ENCODE results near the gene DRC1.

The DRC1 gene

DNA sequence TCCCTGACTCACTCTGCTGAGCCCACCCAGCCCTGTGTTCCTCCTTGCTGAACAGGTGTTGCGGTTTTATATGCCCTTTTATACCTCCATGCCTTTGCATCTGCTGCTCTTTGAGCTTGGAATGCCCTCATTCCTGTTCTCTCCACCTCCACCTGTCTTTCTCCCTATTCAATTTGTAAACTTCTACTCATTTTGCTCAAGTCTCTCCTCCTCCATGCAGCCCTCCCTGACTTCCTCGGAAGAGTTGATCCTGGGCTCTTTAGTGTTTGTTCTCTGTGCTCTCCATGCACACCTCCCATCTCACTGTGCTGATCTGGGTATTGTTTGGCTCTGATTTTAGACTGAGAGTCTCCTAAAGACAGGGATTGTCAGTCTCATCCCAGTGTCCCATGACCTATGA lies 83.4 kb downstream of the DRC1 start:
- Mint-ChIP-seq H3K36me3 (ENCODE audit: low read depth) (no peaks in the 10 kb centered on the region), H3K4me1 (ENCODE audit: low read depth) (peaks cover 5% of the 10 kb centered on the region), H3K27ac (no peak overlapping the region), H3K4me3 (no peak overlapping the region), H3K27me3 (ENCODE audit: low read depth) (no peaks in the 10 kb centered on the region), H3K9me3 (no peaks in the 10 kb centered on the region)
- no peak for DNase-seq (ENCODE audit: low spot score)

DNA sequence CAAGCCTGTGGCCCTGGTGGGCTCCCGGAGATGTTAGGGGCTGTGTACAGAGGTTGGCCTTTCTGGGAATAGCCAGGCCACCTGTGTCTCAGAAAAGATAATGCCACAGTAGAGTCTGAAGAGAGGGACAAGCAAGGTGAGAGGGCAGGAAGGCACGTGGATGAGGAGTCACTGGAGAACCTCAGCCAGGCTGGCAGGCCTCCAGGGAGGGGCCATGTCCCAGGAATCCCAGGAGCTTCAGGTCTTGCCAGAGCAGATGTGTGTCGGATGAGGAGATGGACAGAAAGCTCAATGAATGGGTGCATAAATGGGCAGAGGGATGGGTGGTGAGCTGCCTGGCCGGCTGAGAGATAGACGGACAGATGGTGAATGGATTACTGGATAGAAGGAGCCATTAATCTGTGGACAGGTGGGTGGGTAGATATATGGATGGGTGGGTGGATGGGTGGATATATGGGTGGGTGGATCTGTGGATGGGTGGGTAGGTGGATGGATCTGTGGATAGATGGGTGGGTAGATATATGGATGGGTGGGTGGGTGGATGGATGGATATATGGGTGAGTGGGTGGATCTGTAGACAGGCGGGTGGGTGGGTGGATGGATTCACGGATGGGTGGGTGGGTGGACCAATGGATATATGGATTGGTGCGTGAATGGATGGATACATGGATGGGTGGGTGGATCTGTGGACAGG lies 84.2 kb downstream of the DRC1 start:
- Mint-ChIP-seq H3K27me3 (ENCODE audit: low read depth) (no peaks in the 10 kb centered on the region), H3K36me3 (ENCODE audit: low read depth) (no peaks in the 10 kb centered on the region), H3K4me1 (ENCODE audit: low read depth) (peaks cover 5% of the 10 kb centered on the region), H3K27ac (no peak overlapping the region), H3K9me3 (no peaks in the 10 kb centered on the region), H3K4me3 (no peak overlapping the region)
- DNase-seq (ENCODE audit: low spot score) = no peak

DNA sequence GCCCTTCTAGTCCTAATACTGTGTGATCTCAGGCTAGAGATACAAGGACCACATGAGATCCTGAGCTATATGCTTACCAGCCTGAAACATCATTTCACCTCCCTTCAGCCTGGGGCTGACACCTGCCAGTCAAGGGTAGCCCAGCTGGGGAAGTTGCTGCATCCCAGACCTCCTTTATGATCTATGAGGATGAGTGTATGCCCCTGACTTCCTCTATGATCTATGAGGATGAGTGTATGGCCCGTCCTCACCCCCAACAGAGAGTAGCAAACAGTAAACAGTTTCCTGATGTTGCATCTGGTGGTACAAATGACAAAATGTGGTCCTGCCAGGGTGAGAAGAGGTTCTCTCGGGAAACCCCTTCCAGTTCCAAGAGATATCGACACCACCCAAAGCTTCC lies 85.1 kb downstream of the DRC1 start:
- Mint-ChIP-seq H3K36me3 (ENCODE audit: low read depth) (no peaks in the 10 kb centered on the region), H3K27me3 (ENCODE audit: low read depth) (no peaks in the 10 kb centered on the region), H3K4me3 (no peak overlapping the region), H3K4me1 (ENCODE audit: low read depth) (peaks cover 5% of the 10 kb centered on the region), H3K27ac (no peak overlapping the region), H3K9me3 (no peaks in the 10 kb centered on the region)
- no peak for DNase-seq (ENCODE audit: low spot score)

DNA sequence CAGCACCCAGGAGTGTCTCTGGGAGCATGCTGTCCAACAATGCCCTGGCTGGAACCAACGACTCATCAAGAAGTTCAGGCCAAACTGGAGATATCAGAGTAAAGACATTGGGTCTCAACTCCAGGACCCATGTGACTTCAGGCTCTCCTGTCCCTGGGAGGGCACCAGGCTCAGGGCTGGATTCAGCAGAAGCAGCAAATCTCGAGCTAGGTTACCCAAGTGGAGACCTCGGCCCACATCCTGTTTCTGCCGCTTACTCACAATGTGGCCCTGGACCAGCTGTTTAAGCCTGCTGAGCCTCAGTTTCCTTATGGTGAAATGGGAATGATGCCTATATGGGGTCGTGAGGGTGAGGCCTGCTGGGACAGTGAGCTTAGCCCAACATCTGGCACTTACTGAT lies 85.5 kb downstream of the DRC1 start:
- H3K27me3 Mint-ChIP-seq (ENCODE audit: low read depth) = no peaks in the 10 kb centered on the region
- no peaks in the 10 kb centered on the region for H3K36me3 Mint-ChIP-seq (ENCODE audit: low read depth)
- DNase-seq (ENCODE audit: low spot score) = no peak
- H3K27ac Mint-ChIP-seq = no peak overlapping the region
- no peak overlapping the region for H3K4me3 Mint-ChIP-seq
- peaks cover 5% of the 10 kb centered on the region for H3K4me1 Mint-ChIP-seq (ENCODE audit: low read depth)
- no peaks in the 10 kb centered on the region for H3K9me3 Mint-ChIP-seq

DNA sequence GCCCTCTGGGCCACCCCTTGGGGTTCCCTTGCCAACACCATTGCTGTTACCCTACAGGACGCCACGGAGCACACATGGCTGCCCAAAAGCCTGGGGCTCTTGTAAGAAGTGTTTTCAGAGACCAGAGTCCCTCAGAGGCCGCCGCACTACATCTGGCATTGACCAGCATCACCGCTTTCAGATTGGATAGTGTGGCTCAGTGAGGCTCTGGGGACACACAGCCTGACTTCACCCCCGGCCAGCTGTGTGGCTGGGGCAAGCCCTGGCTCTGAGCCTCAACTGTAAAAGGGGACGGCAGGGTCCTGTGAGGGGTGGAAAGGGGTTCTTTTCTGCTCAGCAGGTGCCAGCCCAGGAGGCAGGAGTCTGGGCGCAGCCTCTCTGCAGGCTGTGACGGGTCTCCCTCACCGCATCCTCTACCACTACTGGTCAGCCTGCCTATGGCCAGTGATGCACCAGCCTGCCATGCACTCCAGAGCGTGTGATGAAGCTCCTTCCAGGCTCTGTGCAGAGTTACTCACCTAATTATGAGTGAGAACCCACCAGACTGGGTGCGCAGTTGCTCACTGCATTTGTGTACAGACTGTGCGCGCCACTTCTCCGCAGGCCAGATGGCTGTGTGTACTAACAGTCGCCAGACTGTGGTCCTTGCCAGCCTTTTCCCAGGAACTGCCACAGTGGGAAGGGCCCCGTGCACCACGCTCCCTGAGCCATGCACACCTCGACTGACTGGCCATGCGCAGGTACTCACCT lies 86.9 kb downstream of the DRC1 start:
- no peak overlapping the region for H3K27ac Mint-ChIP-seq

DNA sequence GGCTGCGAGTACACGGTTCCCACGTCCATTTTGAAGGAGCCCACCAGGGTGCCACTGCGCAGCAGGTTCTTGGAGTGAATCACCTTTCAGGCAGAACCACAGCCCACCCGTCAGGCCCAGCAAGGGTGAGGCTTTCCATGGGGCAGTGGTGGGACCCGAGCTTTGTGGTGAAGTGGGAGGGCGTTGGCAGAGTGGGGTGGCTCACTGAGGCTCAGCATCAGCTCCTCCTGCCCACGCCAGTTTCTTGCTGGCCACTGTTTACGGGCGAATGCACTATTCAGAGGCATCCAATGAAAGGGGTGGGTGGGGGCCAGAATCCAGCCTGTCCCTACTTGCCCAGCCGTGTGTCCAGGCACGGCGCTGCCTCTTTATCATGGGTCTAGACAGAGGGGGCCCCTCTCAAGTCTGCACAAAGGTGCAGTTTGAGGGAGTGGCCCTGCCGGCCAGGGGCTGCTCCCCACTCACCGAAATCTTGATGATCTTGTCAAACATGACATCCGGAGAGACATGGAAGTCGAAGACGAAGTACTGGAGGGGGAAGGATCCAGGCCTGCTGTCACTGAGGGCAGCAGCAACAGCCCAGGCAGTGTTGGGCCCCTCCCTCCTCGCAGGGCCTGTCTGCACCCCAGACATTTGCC lies 87.6 kb downstream of the DRC1 start:
- no peak for DNase-seq (ENCODE audit: low spot score)
- Mint-ChIP-seq H3K4me1 (ENCODE audit: low read depth) (peaks cover 6% of the 10 kb centered on the region), H3K27ac (no peak overlapping the region), H3K4me3 (no peak overlapping the region), H3K36me3 (ENCODE audit: low read depth) (no peaks in the 10 kb centered on the region), H3K9me3 (no peaks in the 10 kb centered on the region), H3K27me3 (ENCODE audit: low read depth) (no peaks in the 10 kb centered on the region)

More for the DNA sequence above, 86.9 kb downstream of the DRC1 start:
- Mint-ChIP-seq H3K4me3 (no peak overlapping the region), H3K4me1 (ENCODE audit: low read depth) (peaks cover 6% of the 10 kb centered on the region), H3K27me3 (ENCODE audit: low read depth) (no peaks in the 10 kb centered on the region), H3K9me3 (no peaks in the 10 kb centered on the region), H3K36me3 (ENCODE audit: low read depth) (no peaks in the 10 kb centered on the region)
- no peak for DNase-seq (ENCODE audit: low spot score)

DNA sequence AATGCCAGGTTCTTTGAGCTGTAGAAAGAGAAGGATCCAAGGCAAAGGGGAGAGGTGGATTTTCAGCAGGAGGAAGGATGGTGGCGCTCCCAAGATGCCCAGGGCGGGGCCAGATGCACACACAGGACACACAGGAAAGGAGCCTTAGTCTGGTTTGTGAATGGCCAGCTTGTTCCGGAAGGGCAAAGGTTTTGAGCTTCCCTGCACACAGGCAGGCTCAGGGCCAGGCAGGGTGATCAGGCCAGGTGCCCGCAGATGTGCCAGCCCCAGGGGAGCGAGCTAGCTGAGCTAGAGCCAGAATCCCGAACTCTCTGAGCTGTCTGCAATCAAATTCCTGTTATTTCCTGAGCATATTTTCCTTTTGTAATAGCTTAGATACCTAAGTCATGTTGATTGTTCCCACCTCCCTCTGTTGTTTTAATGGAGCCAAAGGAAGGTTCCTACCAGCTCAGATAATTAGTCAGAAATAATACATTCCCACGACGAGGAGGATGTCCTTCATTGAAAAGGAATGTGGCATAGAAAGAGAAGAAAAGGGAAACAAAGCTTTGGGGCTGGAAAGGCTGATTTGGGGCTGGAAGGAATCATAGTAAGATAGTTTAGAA lies 89.9 kb downstream of the DRC1 start:
- Mint-ChIP-seq H3K36me3 (ENCODE audit: low read depth) (no peaks in the 10 kb centered on the region), H3K4me3 (no peak overlapping the region), H3K27ac (no peak overlapping the region), H3K4me1 (ENCODE audit: low read depth) (peaks cover 6% of the 10 kb centered on the region), H3K27me3 (ENCODE audit: low read depth) (no peaks in the 10 kb centered on the region), H3K9me3 (no peaks in the 10 kb centered on the region)
- no peak for DNase-seq (ENCODE audit: low spot score)

DNA sequence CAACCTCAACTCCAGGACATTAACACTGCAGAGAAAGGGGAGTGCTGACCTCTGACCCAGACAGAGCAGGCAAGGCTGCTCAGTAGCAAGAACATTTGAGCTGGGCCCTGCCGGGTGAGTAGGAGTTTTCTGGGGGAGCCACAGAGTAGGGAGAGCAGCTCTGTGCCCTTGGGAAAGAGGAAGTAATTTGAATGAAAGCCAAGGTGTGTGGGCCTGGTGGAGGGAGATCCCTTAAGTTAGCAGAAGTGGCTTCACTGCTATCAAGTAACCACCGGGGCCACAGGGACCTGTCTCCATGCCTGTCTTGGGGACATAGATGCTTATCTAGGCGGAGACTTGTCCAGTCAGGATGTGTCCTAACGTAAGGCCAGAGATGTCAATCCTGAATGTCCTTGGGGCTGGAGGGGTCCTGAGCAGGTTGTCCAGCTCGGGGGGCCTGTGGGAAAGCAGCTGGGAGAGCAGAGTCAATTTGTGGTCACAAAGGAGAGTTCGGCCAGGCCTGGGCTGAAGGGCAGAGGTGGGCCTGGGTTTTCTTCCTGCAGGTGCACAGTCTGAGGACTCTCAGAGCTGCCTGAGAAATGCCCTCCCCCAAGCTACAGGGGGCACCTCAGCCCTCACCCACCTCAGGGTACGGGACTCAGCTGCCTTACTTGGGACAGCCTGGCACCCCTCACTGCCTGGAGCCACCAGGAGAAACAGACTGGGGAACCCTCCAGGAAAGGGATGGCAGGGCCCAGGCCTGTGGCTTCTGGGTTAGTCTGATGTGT lies 91.2 kb downstream of the DRC1 start:
- peaks cover 2% of the 10 kb centered on the region for H3K27me3 Mint-ChIP-seq (ENCODE audit: low read depth)
- no peaks in the 10 kb centered on the region for H3K9me3 Mint-ChIP-seq
- H3K4me3 Mint-ChIP-seq = no peak overlapping the region
- H3K36me3 Mint-ChIP-seq (ENCODE audit: low read depth) = no peaks in the 10 kb centered on the region
- no peak for DNase-seq (ENCODE audit: low spot score)
- peaks cover 1% of the 10 kb centered on the region for H3K4me1 Mint-ChIP-seq (ENCODE audit: low read depth)
- no peak overlapping the region for H3K27ac Mint-ChIP-seq

DNA sequence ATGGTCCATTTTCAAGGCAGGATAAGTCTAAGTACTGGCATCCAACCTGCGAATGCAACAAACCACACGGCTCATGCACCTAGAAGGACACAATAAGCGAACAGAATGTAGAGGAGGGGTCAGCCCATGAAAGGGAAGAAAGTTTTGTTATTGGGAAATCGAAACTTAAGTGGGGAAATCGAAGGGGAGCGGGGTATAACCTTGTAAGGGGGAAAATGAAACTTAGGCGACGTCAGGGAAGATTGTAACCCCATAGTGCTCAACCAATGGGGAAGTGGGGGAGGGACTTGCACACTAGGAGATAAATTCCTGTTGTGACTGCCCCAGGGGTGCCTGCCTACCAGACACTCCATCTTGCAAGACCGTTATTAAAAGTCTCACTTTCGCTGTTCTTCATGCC lies 91.8 kb downstream of the DRC1 start:
- Mint-ChIP-seq H3K27ac (no peak overlapping the region), H3K36me3 (ENCODE audit: low read depth) (no peaks in the 10 kb centered on the region), H3K9me3 (no peaks in the 10 kb centered on the region), H3K27me3 (ENCODE audit: low read depth) (peaks cover 4% of the 10 kb centered on the region), H3K4me1 (ENCODE audit: low read depth) (peaks cover 1% of the 10 kb centered on the region), H3K4me3 (no peak overlapping the region)
- DNase-seq (ENCODE audit: low spot score) = no peak

DNA sequence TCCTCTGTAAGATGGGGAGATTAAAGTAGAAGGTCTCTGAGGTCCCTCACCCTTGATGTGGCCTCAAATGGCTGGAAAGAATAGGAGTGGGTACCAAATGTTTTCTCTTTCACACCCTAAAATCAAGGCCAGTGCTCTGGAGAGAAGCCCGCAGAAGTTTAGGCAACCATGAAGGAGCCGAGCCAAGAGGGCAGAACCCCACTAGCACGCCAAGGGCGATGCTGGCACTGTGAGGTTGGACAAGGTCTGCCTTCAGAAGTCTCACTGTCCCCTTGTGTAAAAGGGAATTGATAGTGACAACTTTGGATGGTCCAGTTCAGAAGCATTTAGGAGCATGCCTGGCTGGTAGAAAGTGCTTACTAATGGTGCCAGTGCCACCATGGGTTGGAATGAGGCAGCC lies 92.5 kb downstream of the DRC1 start:
- H3K27ac Mint-ChIP-seq = no peak overlapping the region
- no peak for DNase-seq (ENCODE audit: low spot score)
- H3K4me3 Mint-ChIP-seq = no peak overlapping the region
- H3K27me3 Mint-ChIP-seq (ENCODE audit: low read depth) = peaks cover 4% of the 10 kb centered on the region
- no peaks in the 10 kb centered on the region for H3K9me3 Mint-ChIP-seq
- no peaks in the 10 kb centered on the region for H3K36me3 Mint-ChIP-seq (ENCODE audit: low read depth)
- peaks cover 1% of the 10 kb centered on the region for H3K4me1 Mint-ChIP-seq (ENCODE audit: low read depth)

DNA sequence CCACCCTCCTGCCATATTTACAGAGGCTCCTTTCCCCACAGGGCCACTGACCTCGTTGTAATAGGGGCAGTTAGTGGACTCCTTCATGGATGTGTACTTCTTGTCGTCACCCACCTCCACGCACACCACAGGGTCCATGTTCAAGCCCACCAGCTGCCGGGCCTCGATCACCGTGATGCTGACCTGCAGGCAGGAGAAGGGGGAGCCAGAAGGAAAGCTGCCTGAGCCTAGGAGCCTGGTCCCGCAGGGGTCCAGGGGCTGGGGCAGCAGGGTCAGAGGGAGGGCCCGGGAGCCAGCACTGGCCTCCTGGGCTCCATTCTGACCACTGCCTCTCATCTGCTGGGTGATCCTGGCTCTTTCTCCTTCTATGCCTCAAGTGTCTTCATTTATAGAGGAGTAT lies 93.2 kb downstream of the DRC1 start:
- DNase-seq (ENCODE audit: low spot score) = no peak
- H3K4me3 Mint-ChIP-seq = no peak overlapping the region
- H3K27ac Mint-ChIP-seq = no peak overlapping the region
- peaks cover 1% of the 10 kb centered on the region for H3K4me1 Mint-ChIP-seq (ENCODE audit: low read depth)
- no peaks in the 10 kb centered on the region for H3K9me3 Mint-ChIP-seq
- no peaks in the 10 kb centered on the region for H3K36me3 Mint-ChIP-seq (ENCODE audit: low read depth)
- H3K27me3 Mint-ChIP-seq (ENCODE audit: low read depth) = peaks cover 4% of the 10 kb centered on the region

DNA sequence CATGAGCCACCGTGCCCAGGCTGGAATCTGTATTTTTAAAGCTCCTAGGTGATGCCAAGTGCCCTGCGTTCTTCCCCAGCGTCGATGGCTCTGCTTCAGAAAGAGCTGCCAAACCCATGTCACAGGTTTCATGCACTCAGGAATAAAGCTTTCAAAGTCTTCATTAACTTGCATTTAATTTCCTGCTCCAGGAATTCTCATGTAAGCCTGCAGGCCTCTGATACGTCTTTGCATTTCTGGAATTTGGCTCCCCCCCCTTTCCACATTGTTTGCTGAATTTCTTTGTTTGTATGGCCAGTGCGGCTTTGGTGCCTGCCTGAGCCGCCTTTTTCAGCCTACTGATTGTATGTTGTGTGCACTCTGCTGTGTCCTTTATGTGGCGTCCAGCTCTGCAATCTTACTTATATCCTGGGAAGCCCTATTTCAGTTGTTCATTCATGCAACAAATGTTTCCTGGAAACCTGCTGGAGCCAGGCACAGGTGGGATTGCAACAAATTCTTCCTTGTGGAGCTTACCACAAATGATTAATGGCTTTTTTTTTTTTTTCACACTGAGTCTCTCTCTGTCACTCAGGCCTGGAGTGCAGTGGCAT lies 94.1 kb downstream of the DRC1 start:
- DNase-seq (ENCODE audit: low spot score) = no peak
- H3K9me3 Mint-ChIP-seq = no peaks in the 10 kb centered on the region
- no peak overlapping the region for H3K27ac Mint-ChIP-seq
- peaks cover 1% of the 10 kb centered on the region for H3K4me1 Mint-ChIP-seq (ENCODE audit: low read depth)
- H3K27me3 Mint-ChIP-seq (ENCODE audit: low read depth) = peaks cover 4% of the 10 kb centered on the region
- no peak overlapping the region for H3K4me3 Mint-ChIP-seq
- H3K36me3 Mint-ChIP-seq (ENCODE audit: low read depth) = no peaks in the 10 kb centered on the region

DNA sequence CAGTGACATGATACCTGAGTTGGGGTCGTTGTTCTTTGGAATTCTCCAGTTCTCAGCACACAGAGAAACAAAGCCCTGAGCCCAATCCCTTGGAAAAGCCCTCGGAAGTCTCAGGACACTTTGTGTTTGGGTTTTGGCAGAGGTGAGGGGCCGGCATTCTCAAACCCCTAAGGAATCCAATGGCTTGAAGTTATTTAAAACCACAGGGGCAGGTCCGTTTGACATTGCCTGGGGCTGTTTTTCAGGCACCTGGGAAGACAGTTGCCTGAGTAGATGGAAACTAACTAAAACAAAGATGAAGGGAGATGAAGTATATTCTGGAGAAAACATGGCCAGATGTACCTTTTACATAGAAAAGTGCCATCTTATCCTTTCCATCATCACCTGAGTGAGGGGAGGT lies 98.7 kb downstream of the DRC1 start:
- peaks cover 2% of the 10 kb centered on the region for H3K4me1 Mint-ChIP-seq (ENCODE audit: low read depth)
- peaks cover 4% of the 10 kb centered on the region for H3K27me3 Mint-ChIP-seq (ENCODE audit: low read depth)
- DNase-seq (ENCODE audit: low spot score) = no peak
- H3K9me3 Mint-ChIP-seq = no peaks in the 10 kb centered on the region
- no peak overlapping the region for H3K4me3 Mint-ChIP-seq
- H3K27ac Mint-ChIP-seq = no peak overlapping the region
- H3K36me3 Mint-ChIP-seq (ENCODE audit: low read depth) = no peaks in the 10 kb centered on the region

All from T-helper 2 cell treated with Interferon-gamma antibody and Interleukin-4, amounts not matched to agents 5 μg/mL and 100 μg/mL, for 36 hours (primary cell).